ENCODE measurements around the gene GLT8D1. TPM values are rescaled to one million over a fixed set of nuclear protein-coding genes. Genes with fewer than 3 reads are reported as not detected.

Gene GLT8D1
- total and polyA plus RNA-seq, 2 experiments from 2014 or later = 149 to 151 TPM

- Histone ChIP-seq H3K9ac (peak overlapping the region; percentile 99), H3F3A (ENCODE audit: insufficient read depth) (peaks cover 46% of the 10 kb centered on the region), H3K36me3 (ENCODE audit: low read depth) (peaks cover 21% of the 10 kb centered on the region), H3K27me3 (replicated peaks; ENCODE audit: insufficient read depth) (no peaks in the 10 kb centered on the region), H3K9me2 (ENCODE audit: insufficient read depth) (no peaks in the 10 kb centered on the region), H3K9me3 (ENCODE audit: low read depth) (no peaks in the 10 kb centered on the region), H3K4me2 (ENCODE audit: unreplicated experiment) (peak overlapping the region; percentile 100), H3K79me2 (ENCODE audit: insufficient read depth) (peaks cover 60% of the 10 kb centered on the region), H3K4me1 (ENCODE audit: insufficient read depth) (peaks cover 20% of the 10 kb centered on the region), H3K4me3 (peak overlapping the region; percentile 99), H4K20me1 (ENCODE audit: insufficient read depth) (no peaks in the 10 kb centered on the region), H3K27ac (no peak overlapping the region), H2AFZ (no peak overlapping the region)
- in situ Hi-C loops (cut with MboI) = no loop called here
- WGBS, 2 experiments (ENCODE audit: low coverage in 1 of 2, low lambda C conversion rate in 2 of 2, missing lambda C conversion rate in 2 of 2) = 99% methylated on average over 4 of the region's 4 CpGs
- no peak for DNase-seq
- TF ChIP-seq EZH2 (IDR thresholded peaks at IDR 0.05; ENCODE audit: insufficient read depth, poor library complexity, severe bottlenecking) (no peak), EZH2phosphoT487 (IDR thresholded peaks at IDR 0.05; ENCODE audit: insufficient read depth, low read depth) (no peak)
Observed at GRCh38 chr3:52707585-52707984, 2.0 kb upstream of the GLT8D1 start.

DNA sequence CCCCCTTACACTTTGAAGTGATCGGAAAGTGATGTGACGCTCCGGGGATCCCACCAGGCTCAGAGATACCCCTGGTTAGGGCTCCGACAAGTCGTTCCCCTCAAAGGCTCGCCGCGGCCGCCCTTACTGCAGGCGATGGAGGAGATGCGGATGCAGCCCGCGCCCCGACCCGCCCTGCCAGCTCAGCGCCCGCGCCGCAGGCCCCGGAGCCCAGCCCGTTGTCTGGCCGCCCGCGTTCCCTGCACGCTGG lies 228 bp downstream of the GLT8D1 start:
- H2AFZ ChIP-seq = peak overlapping the region; percentile 85
- peak overlapping the region; percentile 99 for H3K4me3 ChIP-seq
- no peaks in the 10 kb centered on the region for H3K27me3 ChIP-seq (replicated peaks; ENCODE audit: insufficient read depth)
- 0% methylated on average over 15 to 25 of the region's 25 CpGs for WGBS, 2 experiments (ENCODE audit: low coverage in 1 of 2, low lambda C conversion rate in 2 of 2, missing lambda C conversion rate in 2 of 2)
- H3K4me2 ChIP-seq (ENCODE audit: unreplicated experiment) = peak overlapping the region; percentile 95
- in situ Hi-C loops (cut with MboI) = no loop called here
- DNase-seq = no peak
- H3K79me2 ChIP-seq (ENCODE audit: insufficient read depth) = peaks cover 83% of the 10 kb centered on the region
- peak overlapping the region; percentile 94 for H3K27ac ChIP-seq
- peak overlapping the region; percentile 99 for H3K9ac ChIP-seq
- H3K9me3 ChIP-seq (ENCODE audit: low read depth) = no peaks in the 10 kb centered on the region
- no peaks in the 10 kb centered on the region for H4K20me1 ChIP-seq (ENCODE audit: insufficient read depth)
- peaks cover 37% of the 10 kb centered on the region for H3F3A ChIP-seq (ENCODE audit: insufficient read depth)
- TF ChIP-seq EZH2 (IDR thresholded peaks at IDR 0.05; ENCODE audit: insufficient read depth, poor library complexity, severe bottlenecking) = no peak
- no peak for TF ChIP-seq EZH2phosphoT487 (IDR thresholded peaks at IDR 0.05; ENCODE audit: insufficient read depth, low read depth)
- H3K36me3 ChIP-seq (ENCODE audit: low read depth) = peaks cover 13% of the 10 kb centered on the region
- no peaks in the 10 kb centered on the region for H3K9me2 ChIP-seq (ENCODE audit: insufficient read depth)
- H3K4me1 ChIP-seq (ENCODE audit: insufficient read depth) = peaks cover 20% of the 10 kb centered on the region

- in situ Hi-C loops (cut with MboI) = no loop called here
- Histone ChIP-seq H3K4me2 (ENCODE audit: unreplicated experiment) (peak overlapping the region; percentile 95), H3K9me3 (ENCODE audit: low read depth) (no peaks in the 10 kb centered on the region), H3K4me3 (peak overlapping the region; percentile 99), H3K27ac (peak overlapping the region; percentile 94), H3K36me3 (ENCODE audit: low read depth) (peaks cover 15% of the 10 kb centered on the region), H3K9ac (peak overlapping the region; percentile 99), H2AFZ (peak overlapping the region; percentile 85), H3K9me2 (ENCODE audit: insufficient read depth) (no peaks in the 10 kb centered on the region), H3K79me2 (ENCODE audit: insufficient read depth) (peaks cover 88% of the 10 kb centered on the region), H3K4me1 (ENCODE audit: insufficient read depth) (peaks cover 20% of the 10 kb centered on the region), H3F3A (ENCODE audit: insufficient read depth) (peaks cover 39% of the 10 kb centered on the region), H3K27me3 (replicated peaks; ENCODE audit: insufficient read depth) (no peaks in the 10 kb centered on the region), H4K20me1 (ENCODE audit: insufficient read depth) (no peaks in the 10 kb centered on the region)
- 1 to 2% methylated on average over 22 of the region's 22 CpGs for WGBS, 2 experiments (ENCODE audit: low coverage in 1 of 2, low lambda C conversion rate in 2 of 2, missing lambda C conversion rate in 2 of 2)
- no peak for TF ChIP-seq EZH2phosphoT487 (IDR thresholded peaks at IDR 0.05; ENCODE audit: insufficient read depth, low read depth)
- no peak for TF ChIP-seq EZH2 (IDR thresholded peaks at IDR 0.05; ENCODE audit: insufficient read depth, poor library complexity, severe bottlenecking)
- DNase-seq = peak; percentile 73
Observed at GRCh38 chr3:52704611-52705437, 767 bp downstream of the GLT8D1 start.

GRCh38 chr3:52703341-52703740 lies 2.2 kb downstream of the GLT8D1 start:
- in situ Hi-C loops (cut with MboI) = no loop called here
- no peak for DNase-seq
- H3F3A ChIP-seq (ENCODE audit: insufficient read depth) = peaks cover 41% of the 10 kb centered on the region
- peak overlapping the region; percentile 95 for H3K4me2 ChIP-seq (ENCODE audit: unreplicated experiment)
- no peaks in the 10 kb centered on the region for H3K9me2 ChIP-seq (ENCODE audit: insufficient read depth)
- H3K27ac ChIP-seq = peak overlapping the region; percentile 94
- H4K20me1 ChIP-seq (ENCODE audit: insufficient read depth) = no peaks in the 10 kb centered on the region
- WGBS, 2 experiments (ENCODE audit: low coverage in 1 of 2, low lambda C conversion rate in 2 of 2, missing lambda C conversion rate in 2 of 2) = 77 to 78% methylated on average over 7 of the region's 7 CpGs
- peak overlapping the region; percentile 99 for H3K9ac ChIP-seq
- peaks cover 21% of the 10 kb centered on the region for H3K4me1 ChIP-seq (ENCODE audit: insufficient read depth)
- TF ChIP-seq EZH2 (IDR thresholded peaks at IDR 0.05; ENCODE audit: insufficient read depth, poor library complexity, severe bottlenecking) = no peak
- TF ChIP-seq EZH2phosphoT487 (IDR thresholded peaks at IDR 0.05; ENCODE audit: insufficient read depth, low read depth) = no peak
- peaks cover 22% of the 10 kb centered on the region for H3K36me3 ChIP-seq (ENCODE audit: low read depth)
- peak overlapping the region; percentile 99 for H3K4me3 ChIP-seq
- H3K79me2 ChIP-seq (ENCODE audit: insufficient read depth) = peaks cover 95% of the 10 kb centered on the region
- H3K27me3 ChIP-seq (replicated peaks; ENCODE audit: insufficient read depth) = no peaks in the 10 kb centered on the region
- no peaks in the 10 kb centered on the region for H3K9me3 ChIP-seq (ENCODE audit: low read depth)
- peak overlapping the region; percentile 85; the same call in 1 of the 2 replicates for H2AFZ ChIP-seq
